Parathyroid adenoma (tissue), 2 donors: ENCODE measurements around the gene GRAMD2B.

ENCODE experiments used
- H2AFZ ChIP-seq: fragments of 300-600 bp; sonication (generic); one replicate; pipeline ENCODE4 v1.7.0; 2017; ENCODE audit warnings: antibody characterized with exemption, mild to moderate bottlenecking
- H3K27ac ChIP-seq: fragments of 300-600 bp; sonication (generic); one replicate; pipeline ENCODE4 v1.7.0; 2017
- H3K27me3 ChIP-seq: fragments of 300-600 bp; sonication (generic); one replicate; pipeline ENCODE4 v1.7.0; 2017; ENCODE audit warnings: low read length; ENCODE audit not compliant: control insufficient read depth, insufficient read depth
- H3K36me3 ChIP-seq: fragments of 300-600 bp; sonication (generic); one replicate; pipeline ENCODE4 v1.7.0; 2017; ENCODE audit warnings: low read length; ENCODE audit not compliant: control insufficient read depth, insufficient read depth
- H3K4me1 ChIP-seq: fragments of 300-600 bp; sonication (generic); one replicate; pipeline ENCODE4 v1.7.0; 2017; ENCODE audit warnings: control low read depth
- H3K4me2 ChIP-seq: fragments of 300-600 bp; sonication (generic); one replicate; pipeline ENCODE4 v1.7.0; 2017; ENCODE audit warnings: low read length
- H3K4me3 ChIP-seq: fragments of 300-600 bp; sonication (generic); one replicate; pipeline ENCODE4 v1.7.0; 2017; ENCODE audit warnings: low read depth, low read length
- H3K79me2 ChIP-seq: fragments of 300-600 bp; sonication (generic); one replicate; pipeline ENCODE4 v1.7.0; 2017; ENCODE audit warnings: control low read depth
- H3K9ac ChIP-seq: fragments of 300-600 bp; sonication (generic); one replicate; pipeline ENCODE4 v1.7.0; 2017; ENCODE audit warnings: mild to moderate bottlenecking
- H3K9me3 ChIP-seq: fragments of 300-600 bp; sonication (generic); one replicate; pipeline ENCODE4 v1.7.0; 2017; ENCODE audit warnings: low read length; ENCODE audit not compliant: control insufficient read depth
- CTCF ChIP-seq: fragments of 300-600 bp; sonication (generic); IDR thresholded peaks from one replicate; pipeline ENCODE4 v1.7.0; 2017; ENCODE audit warnings: antibody characterized with exemption, mild to moderate bottlenecking
- donor health status: primary hyperparathyroidism.

GRAMD2B gene

GRCh38 chr5:126398791-126399190 is 24.4 kb upstream of the GRAMD2B start:
- Histone ChIP-seq H3K27me3 (no peaks in the 10 kb centered on the region), H3K4me3 (no peak overlapping the region), H3K9ac (no peak overlapping the region), H2AFZ (no peak overlapping the region), H3K4me2 (no peak overlapping the region), H3K27ac (no peak overlapping the region), H3K9me3 (no peaks in the 10 kb centered on the region), H3K4me1 (no peaks in the 10 kb centered on the region), H3K36me3 (no peaks in the 10 kb centered on the region), H3K79me2 (no peaks in the 10 kb centered on the region)
- no peak for TF ChIP-seq CTCF

GRCh38 chr5:126400621-126401251 is 22.5 kb upstream of the GRAMD2B start:
- H3K27ac ChIP-seq = no peak overlapping the region
- H3K79me2 ChIP-seq = no peaks in the 10 kb centered on the region
- H3K4me3 ChIP-seq = no peak overlapping the region
- no peaks in the 10 kb centered on the region for H3K36me3 ChIP-seq
- no peak overlapping the region for H3K9ac ChIP-seq
- H3K4me2 ChIP-seq = no peak overlapping the region
- H3K27me3 ChIP-seq = no peaks in the 10 kb centered on the region
- no peak for TF ChIP-seq CTCF
- H3K9me3 ChIP-seq = no peaks in the 10 kb centered on the region
- H2AFZ ChIP-seq = no peak overlapping the region
- H3K4me1 ChIP-seq = no peaks in the 10 kb centered on the region

- Histone ChIP-seq H2AFZ (no peak overlapping the region), H3K9me3 (no peaks in the 10 kb centered on the region), H3K27me3 (no peaks in the 10 kb centered on the region), H3K4me1 (no peaks in the 10 kb centered on the region), H3K36me3 (no peaks in the 10 kb centered on the region), H3K79me2 (no peaks in the 10 kb centered on the region), H3K27ac (no peak overlapping the region), H3K4me3 (no peak overlapping the region), H3K9ac (no peak overlapping the region), H3K4me2 (no peak overlapping the region)
- TF ChIP-seq CTCF = no peak
Observed at GRCh38 chr5:126402621-126403555, 20.3 kb upstream of the GRAMD2B start.

GRCh38 chr5:126403876-126404275 is 19.3 kb upstream of the GRAMD2B start:
- no peak for TF ChIP-seq CTCF
- H3K79me2 ChIP-seq = no peaks in the 10 kb centered on the region
- no peaks in the 10 kb centered on the region for H3K9me3 ChIP-seq
- no peak overlapping the region for H3K4me3 ChIP-seq
- no peak overlapping the region for H3K4me2 ChIP-seq
- no peak overlapping the region for H3K9ac ChIP-seq
- H3K4me1 ChIP-seq = no peaks in the 10 kb centered on the region
- no peaks in the 10 kb centered on the region for H3K36me3 ChIP-seq
- H2AFZ ChIP-seq = no peak overlapping the region
- no peak overlapping the region for H3K27ac ChIP-seq
- no peaks in the 10 kb centered on the region for H3K27me3 ChIP-seq
